Urinary bladder (tissue), 4 donors: Measurements from ENCODE around the gene ACOXL. TPM values are rescaled to one million over a fixed set of nuclear protein-coding genes. Genes with fewer than 3 reads are reported as not detected.

Experiments
- DNase-seq: peaks from one replicate; pipeline ENCODE4 v3.0.0-alpha.2; 2015; ENCODE audit errors: extremely low spot score
- H3K27ac ChIP-seq: one replicate; pipeline ENCODE4 v1.5.1; 2013; ENCODE audit warnings: low read depth, mild to moderate bottlenecking, moderate library complexity
- H3K36me3 ChIP-seq: one replicate; pipeline ENCODE4 v1.6.1; 2013; ENCODE audit warnings: mild to moderate bottlenecking, moderate library complexity; ENCODE audit not compliant: insufficient read depth
- H3K4me1 ChIP-seq: one replicate; pipeline ENCODE4 v1.6.1; 2013; ENCODE audit warnings: mild to moderate bottlenecking, moderate library complexity; ENCODE audit not compliant: insufficient read depth
- H3K4me3 ChIP-seq: one replicate; pipeline ENCODE4 v1.5.1; 2013; ENCODE audit warnings: low read depth, low read length
- WGBS: extraction: QIAGEN DNeasy Blood & Tissue Kit; methylation state at CpG from one replicate; pipeline ENCODE4 v1.1.7; 2013; 5-methylcytosine and 5-hydroxymethylcytosine counted together
- polyA plus RNA-seq: library from polyadenylated mRNA; stranded (reverse); fragments of 200-250 nt; gene quantifications from one replicate; pipeline ENCODE4 v1.2.3, GENCODE V29; 2013
- total RNA-seq: library from RNA; depleted of rRNA; stranded (reverse); fragments of >200 nt; gene quantifications from one replicate; pipeline ENCODE4 v1.2.3, GENCODE V29; 2014
- donor health status: healthy with polysubstance abuse.
- donor health status: healthy.

ACOXL gene
- total and polyA plus RNA-seq, 2 donors = 1.2 to 6.2 TPM

DNA sequence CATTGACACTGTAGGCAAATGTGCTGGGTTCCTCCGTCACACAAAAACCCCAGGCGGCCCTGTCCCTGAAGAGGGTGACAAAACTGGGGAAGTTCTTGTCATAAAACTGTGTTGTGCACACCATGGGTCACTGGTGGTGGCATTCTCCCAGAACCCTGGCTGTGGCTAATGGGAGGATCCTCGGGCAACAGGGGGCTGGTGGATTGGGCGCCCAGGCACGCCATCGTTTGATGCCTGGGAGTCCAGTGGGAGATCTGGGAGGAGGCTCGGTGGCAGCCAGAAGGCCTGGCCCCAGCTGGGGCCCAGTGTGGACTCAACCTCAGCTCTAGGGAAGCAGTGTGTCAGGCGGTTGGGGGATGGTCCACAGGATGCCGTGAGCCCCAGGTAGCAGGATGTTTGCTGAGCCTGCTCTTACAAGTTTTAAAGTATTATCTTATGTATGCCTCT lies 140.7 kb downstream of the ACOXL start:
- Histone ChIP-seq H3K4me1 (no peaks in the 10 kb centered on the region), H3K36me3 (no peaks in the 10 kb centered on the region), H3K4me3 (no peak overlapping the region), H3K27ac (no peak overlapping the region)
- WGBS = 88% methylated on average over 9 of the region's 9 CpGs
- no peak for DNase-seq

DNA sequence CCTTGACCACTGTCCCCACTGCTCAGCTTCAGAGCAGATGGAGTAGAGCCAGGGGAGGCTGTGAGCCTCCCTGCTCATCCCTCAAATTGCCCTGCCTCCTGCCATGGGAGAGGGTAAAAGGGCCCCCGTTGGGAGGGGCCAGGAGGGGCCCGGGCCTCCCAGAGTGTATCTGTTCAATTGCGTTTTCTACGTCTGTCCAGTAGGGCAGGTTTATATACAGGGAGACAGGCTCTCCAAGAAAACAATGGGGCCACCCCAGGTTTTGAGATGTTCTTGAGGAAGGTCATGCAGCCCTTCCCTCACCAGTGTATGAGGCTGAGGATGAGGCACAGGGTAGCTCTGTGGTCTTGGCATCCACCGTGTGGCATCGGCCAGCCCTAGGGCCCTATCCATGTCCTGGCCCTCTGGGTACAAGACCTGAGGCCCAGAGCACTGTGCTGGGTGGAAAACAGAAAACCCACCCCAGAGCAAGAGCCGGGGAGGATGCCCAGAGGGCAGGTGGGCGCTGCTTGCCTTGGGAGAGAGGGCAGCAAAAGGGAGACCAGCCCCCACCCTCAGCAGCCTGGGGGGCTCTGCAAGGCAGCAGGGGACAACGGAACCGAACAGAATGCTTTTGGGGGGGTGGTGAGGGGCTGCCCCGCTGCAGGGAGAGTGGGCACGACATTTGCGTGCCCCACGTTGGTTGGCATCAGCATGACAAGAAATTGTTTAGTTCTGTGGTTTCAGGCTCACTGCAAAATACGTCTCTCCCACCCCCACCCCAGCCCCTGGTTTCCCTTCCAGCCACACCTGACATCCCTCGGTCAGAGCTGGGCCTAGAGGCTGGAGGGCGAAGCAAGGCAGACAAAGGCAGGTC lies 141.5 kb downstream of the ACOXL start:
- WGBS = 88% methylated on average over 17 of the region's 17 CpGs
- no peak for DNase-seq
- no peak overlapping the region for H3K4me3 ChIP-seq
- H3K36me3 ChIP-seq = no peaks in the 10 kb centered on the region
- no peaks in the 10 kb centered on the region for H3K4me1 ChIP-seq
- no peak overlapping the region for H3K27ac ChIP-seq

DNA sequence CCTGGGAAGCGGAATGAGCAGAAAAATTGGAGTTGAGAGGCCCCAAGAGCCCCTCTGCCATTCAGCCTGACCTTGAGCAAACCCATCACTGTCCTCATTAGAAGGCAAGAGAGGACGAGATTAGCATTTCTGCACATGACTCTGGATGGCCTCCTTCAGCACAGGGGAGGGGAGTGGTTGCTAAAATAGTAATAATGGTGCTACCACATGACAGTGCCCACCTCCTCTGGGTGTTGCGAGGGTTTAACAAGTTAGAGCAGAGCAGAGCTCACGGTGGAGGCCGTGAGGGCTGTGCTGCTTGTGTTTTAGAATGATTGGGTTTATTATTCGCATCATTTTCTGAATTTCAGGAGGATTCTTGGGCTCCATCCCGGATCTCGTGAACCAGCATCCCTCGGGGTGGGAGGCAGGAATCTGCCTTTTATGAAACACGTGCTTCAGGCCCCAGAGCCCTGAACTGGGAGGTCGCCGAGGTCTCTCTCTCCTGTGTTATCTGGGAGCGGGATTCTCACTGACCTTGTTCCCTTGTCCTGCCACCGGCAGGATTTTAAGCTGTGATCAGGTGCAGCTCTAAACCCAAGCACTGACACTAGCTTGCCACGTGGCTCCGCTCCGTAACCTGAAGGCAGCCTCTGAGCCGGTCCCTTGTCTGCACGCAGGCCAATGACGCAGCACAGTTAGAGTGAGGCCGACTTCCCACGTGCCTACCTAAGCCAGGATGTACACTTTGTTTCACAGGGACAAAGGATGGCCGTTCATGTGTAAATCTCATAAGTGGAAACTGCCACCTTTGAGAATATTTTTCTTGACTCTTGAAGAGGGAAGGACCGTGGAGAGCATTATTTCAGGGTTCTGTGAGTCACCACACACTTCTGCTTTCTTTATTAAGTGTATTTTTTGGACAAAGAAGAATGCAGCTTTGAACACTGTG lies 142.3 kb downstream of the ACOXL start:
- Histone ChIP-seq H3K36me3 (no peaks in the 10 kb centered on the region), H3K27ac (no peak overlapping the region), H3K4me1 (no peaks in the 10 kb centered on the region), H3K4me3 (no peak overlapping the region)
- DNase-seq = no peak
- WGBS = 88% methylated on average over 24 of the region's 24 CpGs

DNA sequence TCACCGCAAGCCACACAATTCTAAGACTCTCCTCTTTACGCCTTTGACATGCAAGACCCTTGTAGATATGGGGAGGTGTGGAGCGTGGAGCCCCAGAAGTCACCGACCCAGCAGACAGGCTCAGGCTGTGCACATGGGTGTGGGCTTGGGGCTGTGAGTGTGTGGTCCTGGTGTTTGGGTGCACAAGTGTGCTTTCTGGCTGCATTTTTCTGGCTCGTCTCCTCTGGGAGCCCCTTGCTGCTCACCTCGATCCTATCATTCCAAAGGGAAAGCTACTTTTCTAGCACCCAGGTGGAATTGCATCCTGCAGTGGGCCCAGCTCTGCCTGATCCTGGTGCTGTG lies 143.0 kb downstream of the ACOXL start:
- Histone ChIP-seq H3K4me3 (no peak overlapping the region), H3K4me1 (no peaks in the 10 kb centered on the region), H3K36me3 (no peaks in the 10 kb centered on the region), H3K27ac (no peak overlapping the region)
- no peak for DNase-seq
- 90% methylated on average over 6 of the region's 6 CpGs for WGBS

DNA sequence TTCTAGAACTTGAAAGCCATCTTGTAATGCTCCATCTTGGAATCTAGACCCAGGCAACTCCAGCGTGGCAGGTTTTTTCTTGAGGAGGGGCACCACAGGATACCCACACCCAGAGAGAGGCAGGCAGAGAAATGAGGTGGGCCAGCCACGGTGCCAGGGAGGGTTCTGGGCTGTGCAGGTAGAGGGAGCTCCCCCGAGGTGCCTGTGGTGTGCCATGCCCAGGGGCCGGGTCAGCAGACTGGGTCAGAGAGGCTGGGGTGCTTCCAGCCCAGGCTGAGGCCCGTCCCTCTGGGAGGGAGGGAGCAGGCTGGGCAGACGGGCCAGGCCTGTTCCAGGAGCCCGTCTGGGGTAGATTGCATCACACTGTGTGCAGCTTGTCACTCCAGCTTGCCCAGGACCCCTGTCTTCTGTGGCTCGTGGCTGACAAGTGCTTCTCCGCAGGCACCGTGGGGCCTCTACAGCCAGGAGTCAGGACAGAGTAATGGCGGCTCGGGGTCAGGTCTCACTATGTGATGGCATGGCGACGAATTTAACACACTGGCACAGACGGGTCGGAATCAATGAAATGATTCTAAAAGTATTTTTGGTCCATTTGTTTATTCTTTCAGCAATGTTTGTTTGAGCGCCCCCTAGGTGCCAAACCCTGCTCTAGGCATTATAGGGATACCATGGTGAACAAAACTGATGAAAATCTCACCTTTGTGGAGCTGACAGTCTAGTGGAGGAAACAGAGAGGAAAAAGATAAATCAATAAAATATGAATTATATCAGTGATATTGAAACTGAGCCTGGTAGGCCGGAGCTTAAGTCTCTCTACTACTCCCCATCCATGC lies 144.0 kb downstream of the ACOXL start:
- no peaks in the 10 kb centered on the region for H3K36me3 ChIP-seq
- no peaks in the 10 kb centered on the region for H3K4me1 ChIP-seq
- no peak overlapping the region for H3K4me3 ChIP-seq
- 87% methylated on average over 18 of the region's 18 CpGs for WGBS
- H3K27ac ChIP-seq = no peak overlapping the region
- no peak for DNase-seq

DNA sequence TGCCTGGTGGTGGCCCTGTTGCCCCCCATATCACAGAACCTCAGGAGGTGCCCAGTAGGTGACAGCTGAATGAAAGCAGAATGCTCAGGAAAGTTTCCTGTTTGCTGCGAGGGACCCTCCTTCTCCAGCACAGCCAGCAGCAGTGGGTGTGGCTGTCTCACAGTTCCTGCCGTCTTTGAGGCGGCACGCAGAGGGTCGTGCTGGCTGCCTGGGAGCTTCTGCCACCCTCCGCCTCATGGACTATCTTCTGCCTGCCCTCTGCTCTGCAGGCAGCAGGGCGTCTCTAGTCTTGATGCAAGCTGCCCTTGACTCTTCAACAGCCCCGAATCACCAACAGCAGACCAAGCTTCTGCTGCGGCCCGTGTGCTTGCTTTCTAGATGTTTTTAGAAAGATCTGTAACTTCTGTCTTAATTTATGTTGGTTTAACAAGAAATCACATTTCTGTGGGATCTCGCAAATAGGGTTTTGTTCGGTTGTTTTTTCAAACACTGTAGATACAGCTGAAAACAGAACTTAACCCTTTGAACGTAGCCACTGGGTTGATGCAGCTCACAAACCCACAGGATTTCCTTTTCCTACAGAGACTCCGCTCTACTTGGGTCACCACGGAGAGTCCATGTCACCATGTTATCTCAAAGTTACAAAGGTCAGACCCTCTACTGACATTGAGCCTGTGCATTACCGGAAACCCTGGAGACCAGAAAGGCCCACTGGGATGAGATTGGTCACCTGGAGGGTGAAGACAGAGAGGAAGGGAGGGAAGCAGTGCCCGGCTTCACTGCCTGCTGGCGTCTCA lies 144.9 kb downstream of the ACOXL start:
- H3K4me3 ChIP-seq = no peak overlapping the region
- H3K4me1 ChIP-seq = no peaks in the 10 kb centered on the region
- no peak overlapping the region for H3K27ac ChIP-seq
- H3K36me3 ChIP-seq = no peaks in the 10 kb centered on the region
- DNase-seq = no peak
- WGBS = 57% methylated on average over 18 of the region's 18 CpGs

DNA sequence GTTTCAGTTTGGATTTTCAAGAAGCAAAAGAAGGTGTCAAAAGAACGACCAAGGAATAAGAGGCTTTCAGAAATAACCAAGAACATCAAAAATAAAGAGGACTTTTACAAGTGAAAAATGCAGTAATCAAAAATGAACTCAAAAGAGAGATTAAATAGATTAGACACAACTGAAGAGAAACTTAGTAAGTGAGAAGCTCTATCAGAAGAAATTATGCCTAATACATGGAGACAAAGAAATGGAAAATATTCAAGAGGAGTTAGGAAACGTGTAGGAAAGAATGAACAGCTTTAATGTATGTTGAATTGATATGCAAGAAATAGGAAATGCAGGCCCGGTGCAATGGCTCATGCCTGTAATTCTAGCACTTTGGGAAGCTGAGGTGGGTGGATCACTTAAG lies 145.8 kb downstream of the ACOXL start:
- WGBS = 94% methylated on average over 3 of the region's 3 CpGs
- no peak for DNase-seq
- no peaks in the 10 kb centered on the region for H3K4me1 ChIP-seq
- H3K27ac ChIP-seq = no peak overlapping the region
- H3K36me3 ChIP-seq = no peaks in the 10 kb centered on the region
- H3K4me3 ChIP-seq = no peak overlapping the region

DNA sequence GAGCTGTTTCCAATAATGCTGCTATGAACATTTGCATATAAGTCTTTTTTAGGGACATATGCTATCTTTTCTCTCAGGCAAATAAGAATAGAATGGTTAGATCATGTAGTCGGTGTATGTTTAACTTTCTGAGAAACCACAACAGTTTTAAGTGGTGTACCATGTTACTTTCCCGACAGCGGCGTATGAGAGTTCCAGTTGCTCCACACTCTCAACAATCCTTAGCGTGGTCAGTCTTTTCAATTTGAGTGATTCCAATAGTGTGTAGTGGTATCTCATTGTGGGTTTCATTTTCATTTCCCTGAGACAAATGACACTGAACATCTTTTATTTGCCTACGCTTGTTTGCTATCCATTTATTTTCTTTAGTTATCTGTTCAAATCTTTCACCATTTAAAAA lies 149.5 kb downstream of the ACOXL start:
- no peaks in the 10 kb centered on the region for H3K36me3 ChIP-seq
- no peak for DNase-seq
- WGBS = 94% methylated on average over 6 of the region's 6 CpGs
- no peak overlapping the region for H3K27ac ChIP-seq
- H3K4me3 ChIP-seq = no peak overlapping the region
- no peaks in the 10 kb centered on the region for H3K4me1 ChIP-seq

DNA sequence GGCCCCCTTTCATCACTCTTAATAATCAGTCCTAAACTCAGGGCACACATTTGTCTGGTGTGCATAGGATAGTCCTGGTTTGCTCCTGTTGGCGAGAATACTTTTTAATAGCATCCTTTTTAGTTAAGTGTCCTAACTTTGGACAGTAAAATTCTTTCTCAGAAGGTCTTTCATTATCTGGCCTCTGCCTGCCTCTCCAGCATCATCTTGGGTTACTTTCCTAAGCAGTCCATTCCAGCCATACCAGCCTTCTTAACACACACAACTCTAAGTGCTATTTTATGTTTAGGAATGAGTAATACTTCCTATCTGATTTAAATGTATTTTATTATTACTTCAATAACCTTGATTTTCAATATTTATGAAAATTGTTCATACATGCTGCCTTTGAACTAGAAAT lies 151.0 kb downstream of the ACOXL start:
- 88% methylated on average over 1 of the region's 1 CpG for WGBS
- no peaks in the 10 kb centered on the region for H3K36me3 ChIP-seq

DNA sequence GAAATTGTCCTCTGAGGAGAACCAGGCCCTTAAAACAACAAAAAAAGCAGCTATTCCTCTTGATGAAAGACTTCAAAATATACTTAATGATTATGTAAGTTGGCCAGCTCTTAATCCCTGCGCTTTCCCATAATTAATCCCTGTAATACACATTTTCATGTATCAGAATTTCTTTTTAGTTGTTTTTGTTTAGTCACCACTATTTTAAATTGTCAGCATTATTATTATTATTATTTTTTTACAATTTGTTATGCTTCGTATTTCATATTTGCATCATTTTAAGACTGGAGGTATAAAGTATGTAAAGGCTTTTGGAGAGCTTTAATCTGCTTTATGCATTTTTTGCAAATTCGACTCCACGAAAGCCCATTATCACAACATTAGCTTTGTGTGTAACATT lies 152.9 kb downstream of the ACOXL start:
- no peak for DNase-seq
- Histone ChIP-seq H3K4me3 (no peak overlapping the region), H3K36me3 (no peaks in the 10 kb centered on the region), H3K27ac (no peak overlapping the region), H3K4me1 (no peaks in the 10 kb centered on the region)
- 92% methylated on average over 4 of the region's 4 CpGs for WGBS

More for the DNA sequence above, 151.0 kb downstream of the ACOXL start:
- no peak for DNase-seq
- Histone ChIP-seq H3K4me3 (no peak overlapping the region), H3K4me1 (no peaks in the 10 kb centered on the region), H3K27ac (no peak overlapping the region)

DNA sequence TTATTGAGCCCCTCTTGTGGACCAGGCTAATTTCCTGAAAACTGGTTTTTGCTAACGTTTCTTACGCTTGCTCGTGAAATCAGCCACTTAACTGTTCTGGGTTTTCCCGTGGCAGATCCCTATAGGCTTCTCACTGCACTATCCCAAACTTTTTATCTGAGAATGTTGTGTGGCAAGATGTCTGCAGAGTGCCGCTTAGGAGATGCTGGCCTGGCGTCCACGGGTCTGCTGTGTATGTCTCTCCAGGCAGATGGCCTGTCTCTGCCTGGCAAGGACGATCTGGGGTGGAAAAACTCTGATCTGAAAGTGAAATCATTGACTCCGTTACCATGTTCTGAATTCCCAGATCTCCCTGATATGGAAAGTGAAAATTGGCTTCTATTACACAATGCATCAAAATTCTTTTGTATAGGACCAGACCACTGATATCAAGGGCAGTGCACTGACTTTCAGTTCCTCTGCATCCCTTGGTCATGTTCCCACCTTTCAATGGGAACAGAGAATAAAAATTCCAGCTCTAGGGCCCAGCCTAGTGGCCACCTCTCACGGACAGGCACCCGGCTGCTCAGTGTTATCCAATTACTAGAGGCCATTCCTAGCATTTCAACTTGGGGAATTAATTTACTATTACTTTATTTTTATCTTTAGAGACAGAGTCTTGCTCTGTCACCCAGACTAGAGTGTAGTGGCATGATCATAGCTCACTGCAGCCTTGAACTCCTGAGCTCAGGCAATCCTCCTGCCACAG lies 154.6 kb downstream of the ACOXL start:
- no peak overlapping the region for H3K4me3 ChIP-seq
- H3K36me3 ChIP-seq = no peaks in the 10 kb centered on the region
- no peaks in the 10 kb centered on the region for H3K4me1 ChIP-seq
- no peak overlapping the region for H3K27ac ChIP-seq
- no peak for DNase-seq
- WGBS = 89% methylated on average over 11 of the region's 11 CpGs

DNA sequence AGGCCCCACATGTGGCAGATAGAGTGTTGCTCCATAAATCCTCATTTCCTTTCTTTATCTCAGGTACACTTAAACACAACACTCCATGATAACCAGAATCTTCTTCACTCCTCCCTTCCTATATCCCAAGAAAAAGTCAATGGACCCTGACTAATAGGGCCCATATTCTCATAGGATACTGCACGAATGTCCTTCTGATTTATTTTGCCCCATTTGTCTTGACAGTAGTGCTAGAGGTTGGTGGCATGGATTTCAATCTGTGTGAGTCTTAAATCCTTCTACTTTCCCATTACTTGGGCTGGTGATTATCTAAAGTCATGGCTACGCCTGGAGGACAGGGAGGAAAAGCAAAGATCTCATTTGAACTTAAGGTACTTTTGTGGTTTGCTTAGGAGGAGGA lies 156.0 kb downstream of the ACOXL start:
- Histone ChIP-seq H3K27ac (no peak overlapping the region), H3K4me1 (no peaks in the 10 kb centered on the region), H3K4me3 (no peak overlapping the region), H3K36me3 (no peaks in the 10 kb centered on the region)
- no peak for DNase-seq
- WGBS = 83% methylated on average over 2 of the region's 2 CpGs
